ENCODE results near the gene ME3.

DNA sequence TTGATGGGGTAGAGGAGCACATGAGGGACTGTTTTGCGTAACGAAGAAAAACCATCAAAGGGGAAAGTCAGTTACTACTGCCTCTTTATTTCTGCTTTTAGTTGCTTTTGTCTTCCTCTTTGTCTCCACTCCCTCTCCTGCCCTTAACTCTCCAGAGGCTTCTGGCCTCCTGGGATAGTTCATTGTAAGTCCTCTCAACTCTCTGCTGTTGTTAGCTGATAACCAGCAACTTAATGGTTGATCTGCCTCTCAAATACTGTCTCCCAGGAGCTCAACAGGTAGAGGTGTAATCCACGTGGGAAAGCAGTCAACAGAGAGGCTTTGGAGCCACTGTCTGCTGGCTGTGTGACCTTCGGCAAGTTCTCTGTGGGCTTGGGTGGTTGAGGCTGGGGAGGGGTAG lies 250.5 kb downstream of the ME3 start:
- TF ChIP-seq JUNB (IDR thresholded peaks at IDR 0.05): no peak
- TF ChIP-seq BCL3 (IDR thresholded peaks at IDR 0.05): no peak
- no peak for TF ChIP-seq RFX5 (IDR thresholded peaks at IDR 0.05)
- TF ChIP-seq EP300 (IDR thresholded peaks at IDR 0.05): no peak
- TF ChIP-seq, protein P1, sequence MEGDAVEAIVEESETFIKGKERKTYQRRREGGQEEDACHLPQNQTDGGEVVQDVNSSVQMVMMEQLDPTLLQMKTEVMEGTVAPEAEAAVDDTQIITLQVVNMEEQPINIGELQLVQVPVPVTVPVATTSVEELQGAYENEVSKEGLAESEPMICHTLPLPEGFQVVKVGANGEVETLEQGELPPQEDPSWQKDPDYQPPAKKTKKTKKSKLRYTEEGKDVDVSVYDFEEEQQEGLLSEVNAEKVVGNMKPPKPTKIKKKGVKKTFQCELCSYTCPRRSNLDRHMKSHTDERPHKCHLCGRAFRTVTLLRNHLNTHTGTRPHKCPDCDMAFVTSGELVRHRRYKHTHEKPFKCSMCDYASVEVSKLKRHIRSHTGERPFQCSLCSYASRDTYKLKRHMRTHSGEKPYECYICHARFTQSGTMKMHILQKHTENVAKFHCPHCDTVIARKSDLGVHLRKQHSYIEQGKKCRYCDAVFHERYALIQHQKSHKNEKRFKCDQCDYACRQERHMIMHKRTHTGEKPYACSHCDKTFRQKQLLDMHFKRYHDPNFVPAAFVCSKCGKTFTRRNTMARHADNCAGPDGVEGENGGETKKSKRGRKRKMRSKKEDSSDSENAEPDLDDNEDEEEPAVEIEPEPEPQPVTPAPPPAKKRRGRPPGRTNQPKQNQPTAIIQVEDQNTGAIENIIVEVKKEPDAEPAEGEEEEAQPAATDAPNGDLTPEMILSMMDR (IDR thresholded peaks at IDR 0.05): no peak

Data from A549 (cell line).